Spleen (tissue), 7 donors: ENCODE measurements around the gene KIF5C.

ENCODE experiments used
- POLR2A ChIP-seq, 3 donors: fragments of 450-650 bp; IDR thresholded peaks; one replicate each; pipeline ENCODE4 v1.5.1; 2017; ENCODE audit warnings: antibody characterized with exemption in 3 of 3, mild to moderate bottlenecking in 1 of 3
- TF ChIP-seq, protein P1 (sequence below), 11 experiments: fragments of 200-600 bp in 7 of 11; fragments of 450-650 bp in 4 of 11; sonication (generic) in 4 of 11; IDR thresholded peaks in 8 of 11; conservative IDR thresholded peaks in 3 of 11; 1 replicate in 7 of 11; 2 replicates in 4 of 11; pipeline versions ENCODE4 v1.4.0 to v1.8.0; 2016 to 2021; ENCODE audit warnings: antibody characterized with exemption in 11 of 11, inconsistent platforms in 4 of 11, mild to moderate bottlenecking in 1 of 11
- donor health status: DM: no; HTN: no; CAD: no; lungs with moderate emphysema.
- donor health status: DM: no; HTN: no; CAD: no.
- donor health status: DM: no; HTN: no; CAD: no.

DNA sequence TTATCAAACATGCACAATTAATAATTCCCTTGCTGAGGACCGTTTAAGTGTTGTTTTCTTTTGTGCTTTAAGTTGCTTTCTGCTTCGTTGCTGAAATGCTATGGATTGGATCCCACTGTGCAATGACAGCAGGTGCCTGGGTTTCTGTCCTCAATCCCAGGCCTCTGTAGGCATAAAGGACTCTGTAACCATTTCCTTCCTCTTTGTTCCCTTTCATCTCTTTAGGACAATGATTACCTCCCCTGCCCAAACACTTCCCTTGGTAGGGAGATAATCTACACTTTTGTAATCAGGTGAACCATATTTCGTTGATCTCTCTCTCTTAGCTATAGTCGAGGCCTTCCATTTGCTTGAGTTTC is 104.9 kb downstream of the KIF5C start:
- TF ChIP-seq, protein P1, sequence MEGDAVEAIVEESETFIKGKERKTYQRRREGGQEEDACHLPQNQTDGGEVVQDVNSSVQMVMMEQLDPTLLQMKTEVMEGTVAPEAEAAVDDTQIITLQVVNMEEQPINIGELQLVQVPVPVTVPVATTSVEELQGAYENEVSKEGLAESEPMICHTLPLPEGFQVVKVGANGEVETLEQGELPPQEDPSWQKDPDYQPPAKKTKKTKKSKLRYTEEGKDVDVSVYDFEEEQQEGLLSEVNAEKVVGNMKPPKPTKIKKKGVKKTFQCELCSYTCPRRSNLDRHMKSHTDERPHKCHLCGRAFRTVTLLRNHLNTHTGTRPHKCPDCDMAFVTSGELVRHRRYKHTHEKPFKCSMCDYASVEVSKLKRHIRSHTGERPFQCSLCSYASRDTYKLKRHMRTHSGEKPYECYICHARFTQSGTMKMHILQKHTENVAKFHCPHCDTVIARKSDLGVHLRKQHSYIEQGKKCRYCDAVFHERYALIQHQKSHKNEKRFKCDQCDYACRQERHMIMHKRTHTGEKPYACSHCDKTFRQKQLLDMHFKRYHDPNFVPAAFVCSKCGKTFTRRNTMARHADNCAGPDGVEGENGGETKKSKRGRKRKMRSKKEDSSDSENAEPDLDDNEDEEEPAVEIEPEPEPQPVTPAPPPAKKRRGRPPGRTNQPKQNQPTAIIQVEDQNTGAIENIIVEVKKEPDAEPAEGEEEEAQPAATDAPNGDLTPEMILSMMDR (IDR thresholded peaks at IDR 0.05 in 8 of 11, conservative IDR thresholded peaks at IDR 0.05 in 3 of 11): no peak
- no peak for TF ChIP-seq POLR2A (IDR thresholded peaks at IDR 0.05)
